WERI-Rb-1 (cell line): ENCODE data around the gene ZNF737.
"Not testable (repeated sequence)": the region's sequence is repeated elsewhere in the genome, so short reads cannot be mapped to it uniquely, and the experiment has no call there.

Source experiments
- DNase-seq: peaks from one replicate; pipeline ENCODE4 v3.0.0-alpha.2; 2020
- H3K27ac ChIP-seq: fragments of 250-450 bp; sonication (Bioruptor Pico); 2 replicates; pipeline ENCODE4 v1.5.1; 2020; ENCODE audit warnings: mild to moderate bottlenecking, moderate library complexity
- H3K27me3 ChIP-seq: fragments of 250-450 bp; sonication (Bioruptor Pico); 2 replicates; pipeline ENCODE4 v1.5.1; 2021; ENCODE audit warnings: mild to moderate bottlenecking, low read depth, moderate library complexity; ENCODE audit not compliant: insufficient read depth, severe bottlenecking
- H3K36me3 ChIP-seq: fragments of 250-450 bp; sonication (Bioruptor Pico); 2 replicates; pipeline ENCODE4 v1.5.1; 2020; ENCODE audit warnings: mild to moderate bottlenecking, moderate library complexity
- H3K4me3 ChIP-seq: 2 replicates; pipeline ENCODE4 v1.5.1; 2011; ENCODE audit warnings: low read depth, mild to moderate bottlenecking, control low read depth, low read length
- H3K9me3 ChIP-seq: fragments of 250-450 bp; sonication (Bioruptor Pico); 2 replicates; pipeline ENCODE4 v1.5.1; 2021; ENCODE audit warnings: mild to moderate bottlenecking, moderate library complexity; ENCODE audit not compliant: severe bottlenecking
- CTCF ChIP-seq: IDR thresholded peaks from 2 replicates; pipeline ENCODE4 v1.5.1; 2011; ENCODE audit warnings: low read depth, mild to moderate bottlenecking, control low read depth, inconsistent platforms, low read length

The ZNF737 gene

GRCh38 chr19:20558571-20558970, 7.0 kb downstream of the ZNF737 start:
- Histone ChIP-seq H3K36me3 (peaks cover 22% of the 10 kb centered on the region), H3K4me3 (no peak overlapping the region), H3K9me3 (peaks cover 3% of the 10 kb centered on the region), H3K27ac (no peak overlapping the region), H3K27me3 (no peaks in the 10 kb centered on the region)
- no peak for TF ChIP-seq CTCF
- no peak for DNase-seq

DNA sequence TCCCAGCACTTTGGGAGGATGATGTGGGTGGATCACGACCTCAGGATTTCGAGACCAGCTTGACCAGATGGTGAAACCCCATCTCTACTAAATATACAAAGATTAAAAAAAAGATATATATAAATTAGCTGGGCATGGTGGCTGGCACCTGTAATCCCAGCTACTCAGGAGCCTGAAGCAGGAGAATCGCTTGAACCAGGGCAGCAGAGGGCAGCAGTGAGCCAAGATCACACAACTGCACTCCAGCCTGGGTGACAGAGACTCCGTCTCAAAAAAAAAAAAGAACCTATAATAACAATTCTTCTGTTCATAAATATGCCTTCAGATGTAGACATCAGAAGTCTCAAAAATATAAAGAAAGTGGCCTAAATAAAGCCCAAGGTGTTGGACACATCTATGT, 7.6 kb downstream of the ZNF737 start:
- peak; percentile 49 for TF ChIP-seq CTCF
- H3K27me3 ChIP-seq, result no peaks in the 10 kb centered on the region
- peaks cover 22% of the 10 kb centered on the region for H3K36me3 ChIP-seq
- peak; percentile 50 for DNase-seq
- H3K27ac ChIP-seq, result no peak overlapping the region
- peaks cover 3% of the 10 kb centered on the region for H3K9me3 ChIP-seq
- no peak overlapping the region for H3K4me3 ChIP-seq

DNA sequence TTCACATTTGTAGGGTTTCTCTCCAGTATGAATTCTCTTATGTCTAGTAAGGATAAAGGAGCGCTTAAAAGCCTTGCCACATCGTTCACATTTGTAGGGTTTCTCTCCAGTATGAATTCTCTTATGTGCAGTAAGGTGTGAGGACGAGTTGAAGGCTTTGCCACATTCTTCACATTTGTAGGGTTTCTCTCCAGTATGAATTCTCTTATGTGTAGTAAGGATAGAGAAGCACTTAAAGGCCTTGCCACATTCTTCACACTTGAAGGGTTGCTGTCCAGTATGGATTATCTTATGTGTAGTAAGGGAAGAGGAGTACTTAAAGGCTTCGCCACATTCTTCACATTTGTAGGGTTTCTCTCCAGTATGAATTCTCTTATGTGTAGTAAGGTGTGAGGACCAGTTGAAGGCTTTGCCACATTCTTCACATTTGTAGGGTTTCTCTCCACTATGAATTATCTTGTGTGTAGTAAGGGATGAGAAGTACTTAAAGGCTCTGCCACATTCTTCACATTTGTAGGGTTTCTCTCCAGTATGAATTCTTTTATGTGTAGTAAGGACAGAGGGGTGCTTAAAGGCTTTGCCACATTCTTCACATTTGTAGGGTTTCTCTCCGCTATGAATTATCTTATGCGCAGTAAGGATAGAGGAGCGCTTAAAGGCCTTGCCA, 20.8 kb downstream of the ZNF737 start:
- H3K27ac ChIP-seq, H3K27me3 ChIP-seq, H3K4me3 ChIP-seq, DNase-seq: not testable (repeated sequence)
- Histone ChIP-seq H3K9me3 (peaks cover 58% of the 10 kb centered on the region), H3K36me3 (peaks cover 58% of the 10 kb centered on the region)

DNA sequence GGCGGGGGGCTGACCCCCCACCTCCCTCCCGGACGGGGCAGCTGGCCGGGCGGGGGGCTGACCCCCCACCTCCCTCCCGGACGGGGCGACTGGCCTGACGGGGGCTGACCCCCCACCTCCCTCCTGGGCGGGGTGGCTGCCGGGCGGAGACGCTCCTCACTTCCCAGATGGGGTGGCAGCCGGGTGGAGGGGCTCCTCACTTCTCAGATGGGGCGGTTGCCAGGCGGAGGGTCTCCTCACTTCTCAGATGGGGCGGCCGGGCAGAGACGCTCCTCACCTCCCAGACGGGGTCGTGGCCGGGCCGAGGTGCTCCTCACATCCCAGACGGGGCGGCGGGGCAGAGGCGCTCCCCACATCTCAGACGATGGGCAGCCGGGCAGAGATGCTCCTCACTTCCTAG, 35.3 kb downstream of the ZNF737 start:
- H3K27ac ChIP-seq, H3K9me3 ChIP-seq: not testable (repeated sequence)

DNA sequence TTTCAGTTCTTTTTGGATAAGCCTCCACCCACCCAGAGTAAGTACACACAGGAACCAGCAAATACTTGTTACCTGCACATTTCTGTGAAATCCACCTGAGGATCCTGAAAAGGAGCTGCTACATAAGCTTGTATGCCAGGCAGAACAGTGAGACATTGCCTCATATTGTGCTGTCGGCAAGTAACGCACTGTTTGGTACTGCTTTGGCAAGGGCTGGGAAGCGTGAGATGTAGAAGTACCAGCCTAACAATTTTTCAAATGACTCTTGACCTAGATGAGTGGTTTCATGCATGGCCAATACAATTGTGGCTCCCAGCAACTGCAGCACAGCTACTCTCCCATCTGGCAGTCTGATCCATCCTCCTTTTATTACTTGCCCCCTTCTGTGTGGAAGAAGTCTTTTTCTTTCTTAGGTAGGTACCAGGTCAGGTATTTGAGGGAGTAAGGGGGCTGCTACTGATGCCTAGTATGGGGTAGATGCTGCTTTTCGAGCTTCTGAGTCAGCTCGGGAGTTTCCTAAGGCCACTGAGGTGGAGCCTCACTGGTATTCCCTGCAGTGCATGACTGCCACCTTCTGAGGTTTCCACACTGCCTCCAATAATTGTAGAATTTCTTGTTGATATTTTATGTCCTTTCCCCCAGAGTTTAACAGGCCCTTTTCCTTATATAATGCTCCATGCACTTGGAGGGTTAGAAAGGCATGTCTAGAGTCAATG, 52.2 kb downstream of the ZNF737 start:
- peak; percentile 11 for DNase-seq

More for the DNA sequence above, 35.3 kb downstream of the ZNF737 start:
- not testable (repeated sequence) for H3K4me3 ChIP-seq, H3K27me3 ChIP-seq, H3K36me3 ChIP-seq, DNase-seq

GRCh38 chr19:20503476-20503875, 62.1 kb downstream of the ZNF737 start:
- no peak for TF ChIP-seq CTCF
- Histone ChIP-seq H3K4me3 (no peak overlapping the region), H3K27ac (no peak overlapping the region), H3K27me3 (no peaks in the 10 kb centered on the region), H3K36me3 (no peaks in the 10 kb centered on the region), H3K9me3 (peaks cover 7% of the 10 kb centered on the region)
- no peak for DNase-seq

More for the DNA sequence above, 52.2 kb downstream of the ZNF737 start:
- 0 out of 2 replicates have a peak, but pooled peaks have one; percentile 17 for TF ChIP-seq CTCF
- no peaks in the 10 kb centered on the region for H3K27me3 ChIP-seq
- peaks cover 8% of the 10 kb centered on the region for H3K9me3 ChIP-seq
- no peak overlapping the region for H3K4me3 ChIP-seq
- H3K36me3 ChIP-seq, result no peaks in the 10 kb centered on the region
- H3K27ac ChIP-seq, result no peak overlapping the region
